Measurements from ENCODE around the gene SNX10.

DNA sequence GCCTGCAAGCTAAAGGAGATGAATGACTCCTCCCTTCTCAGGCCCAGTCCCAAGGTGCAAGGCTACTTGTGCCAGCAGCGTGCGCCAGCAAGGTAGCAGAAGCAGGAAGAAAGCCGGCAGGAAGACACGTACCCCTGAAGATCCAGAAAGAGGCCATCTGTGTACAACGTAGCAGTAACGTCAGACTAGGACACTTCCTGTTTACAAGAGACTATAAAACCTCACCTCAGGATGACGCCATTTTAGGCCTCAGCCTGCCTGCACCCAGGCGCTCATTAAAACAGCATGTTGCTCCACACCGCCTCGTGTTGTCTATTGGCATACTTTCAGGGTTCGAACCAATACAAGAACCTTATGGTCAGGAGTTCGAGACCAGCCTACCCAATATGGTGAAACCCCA, 41.4 kb upstream of the SNX10 start:
- no peak for TF ChIP-seq EZH2 (IDR thresholded peaks at IDR 0.05; ENCODE audit: low read depth)
- TF ChIP-seq, protein P1, sequence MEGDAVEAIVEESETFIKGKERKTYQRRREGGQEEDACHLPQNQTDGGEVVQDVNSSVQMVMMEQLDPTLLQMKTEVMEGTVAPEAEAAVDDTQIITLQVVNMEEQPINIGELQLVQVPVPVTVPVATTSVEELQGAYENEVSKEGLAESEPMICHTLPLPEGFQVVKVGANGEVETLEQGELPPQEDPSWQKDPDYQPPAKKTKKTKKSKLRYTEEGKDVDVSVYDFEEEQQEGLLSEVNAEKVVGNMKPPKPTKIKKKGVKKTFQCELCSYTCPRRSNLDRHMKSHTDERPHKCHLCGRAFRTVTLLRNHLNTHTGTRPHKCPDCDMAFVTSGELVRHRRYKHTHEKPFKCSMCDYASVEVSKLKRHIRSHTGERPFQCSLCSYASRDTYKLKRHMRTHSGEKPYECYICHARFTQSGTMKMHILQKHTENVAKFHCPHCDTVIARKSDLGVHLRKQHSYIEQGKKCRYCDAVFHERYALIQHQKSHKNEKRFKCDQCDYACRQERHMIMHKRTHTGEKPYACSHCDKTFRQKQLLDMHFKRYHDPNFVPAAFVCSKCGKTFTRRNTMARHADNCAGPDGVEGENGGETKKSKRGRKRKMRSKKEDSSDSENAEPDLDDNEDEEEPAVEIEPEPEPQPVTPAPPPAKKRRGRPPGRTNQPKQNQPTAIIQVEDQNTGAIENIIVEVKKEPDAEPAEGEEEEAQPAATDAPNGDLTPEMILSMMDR (conservative IDR thresholded peaks at IDR 0.05) = no peak

Measured in PC-9 (cell line).